SK-N-MC (cell line): ENCODE results near the gene SCFD2.

Experiments
- DNase-seq: peaks from one replicate; pipeline ENCODE4 v3.0.0-alpha.2; 2011; ENCODE audit warnings: low read depth, low spot score
- H3K27ac ChIP-seq: fragments of 200-600 bp; sonication (generic); 2 replicates; pipeline ENCODE4 v1.5.1; 2016; ENCODE audit warnings: mixed run types
- H3K36me3 ChIP-seq: fragments of 200-600 bp; sonication (generic); 2 replicates; pipeline ENCODE4 v1.6.1; 2017; ENCODE audit warnings: antibody characterized with exemption, low read length, mixed read lengths; ENCODE audit not compliant: insufficient read depth
- H3K4me3 ChIP-seq: fragments of 200-600 bp; sonication (generic); 2 replicates; pipeline ENCODE4 v1.5.1; 2016
- H3K9ac ChIP-seq: fragments of 200-600 bp; sonication (generic); 2 replicates; pipeline ENCODE4 v1.8.0; 2017; ENCODE audit warnings: mixed run types, mixed read lengths; ENCODE audit not compliant: insufficient read length
- H3K9me3 ChIP-seq: fragments of 200-600 bp; sonication (generic); 2 replicates; pipeline ENCODE4 v1.6.1; 2017; ENCODE audit warnings: low read depth, mild to moderate bottlenecking, antibody characterized with exemption, low read length, moderate library complexity, mixed read lengths
- EZH2 ChIP-seq: fragments of 200-600 bp; sonication (generic); IDR thresholded peaks from one replicate; pipeline ENCODE4 v1.6.1; 2017; ENCODE audit warnings: antibody characterized with exemption
- FOXP2 ChIP-seq: optimal IDR thresholded peaks from 2 replicates; pipeline ENCODE3; 2011; ENCODE audit warnings: mild to moderate bottlenecking, moderate library complexity; ENCODE audit not compliant: insufficient read depth; ENCODE audit errors: extremely low read length, control extremely low read depth
- POLR2AphosphoS5 ChIP-seq: IDR thresholded peaks from 2 replicates; pipeline ENCODE4 v1.6.1; 2012; ENCODE audit warnings: mild to moderate bottlenecking, low read depth, low read length, borderline replicate concordance

SCFD2 gene

GRCh38 chr4:53018471-53018870, 347.4 kb downstream of the SCFD2 start:
- H3K27ac ChIP-seq: no peak overlapping the region
- H3K9ac ChIP-seq: no peak overlapping the region
- H3K9me3 ChIP-seq: no peaks in the 10 kb centered on the region
- no peaks in the 10 kb centered on the region for H3K36me3 ChIP-seq
- no peak overlapping the region for H3K4me3 ChIP-seq
- TF ChIP-seq FOXP2 (no peak), POLR2AphosphoS5 (no peak), EZH2 (no peak)
- DNase-seq: no peak

GRCh38 chr4:53016099-53016820, 349.6 kb downstream of the SCFD2 start:
- H3K9me3 ChIP-seq: no peaks in the 10 kb centered on the region
- H3K27ac ChIP-seq: no peak overlapping the region
- no peak for DNase-seq

GRCh38 chr4:53015681-53016080, 350.2 kb downstream of the SCFD2 start:
- TF ChIP-seq FOXP2: no peak
- TF ChIP-seq POLR2AphosphoS5: no peak
- TF ChIP-seq EZH2: no peak
- H3K9me3 ChIP-seq: no peaks in the 10 kb centered on the region
- no peak for DNase-seq
- H3K27ac ChIP-seq: no peak overlapping the region
- no peak overlapping the region for H3K4me3 ChIP-seq
- no peaks in the 10 kb centered on the region for H3K36me3 ChIP-seq
- H3K9ac ChIP-seq: no peak overlapping the region

More at GRCh38 chr4:53016099-53016820, 349.6 kb downstream of the SCFD2 start:
- H3K9ac ChIP-seq: no peak overlapping the region
- H3K36me3 ChIP-seq: no peaks in the 10 kb centered on the region
- no peak overlapping the region for H3K4me3 ChIP-seq
- TF ChIP-seq EZH2 (no peak), FOXP2 (no peak), POLR2AphosphoS5 (no peak)

- DNase-seq: no peak
- Histone ChIP-seq H3K4me3 (no peak overlapping the region), H3K27ac (no peak overlapping the region), H3K9me3 (no peaks in the 10 kb centered on the region), H3K36me3 (no peaks in the 10 kb centered on the region), H3K9ac (no peak overlapping the region)
- TF ChIP-seq EZH2 (no peak), POLR2AphosphoS5 (no peak), FOXP2 (no peak)
These were observed 351.0 kb downstream of the SCFD2 start for GRCh38 chr4:53014881-53015280.

GRCh38 chr4:53013873-53014775, 351.7 kb downstream of the SCFD2 start:
- Histone ChIP-seq H3K9me3 (no peaks in the 10 kb centered on the region), H3K36me3 (no peaks in the 10 kb centered on the region), H3K27ac (no peak overlapping the region), H3K9ac (no peak overlapping the region), H3K4me3 (peak overlapping the region; percentile 56; the same call in 1 of the 2 replicates)
- no peak for DNase-seq
- TF ChIP-seq EZH2 (no peak), FOXP2 (no peak), POLR2AphosphoS5 (no peak)

- H3K9me3 ChIP-seq: no peaks in the 10 kb centered on the region
- no peak overlapping the region for H3K9ac ChIP-seq
- H3K27ac ChIP-seq: peak overlapping the region; percentile 52
- DNase-seq: peak; percentile 84
- H3K4me3 ChIP-seq: peak overlapping the region; percentile 56
- TF ChIP-seq POLR2AphosphoS5 (peak; percentile 54; the same call in 1 of the 2 replicates), EZH2 (no peak), FOXP2 (peak; percentile 10)
- no peaks in the 10 kb centered on the region for H3K36me3 ChIP-seq
These were observed 353.1 kb downstream of the SCFD2 start for GRCh38 chr4:53012738-53013137.

GRCh38 chr4:53011259-53011905, 354.5 kb downstream of the SCFD2 start:
- DNase-seq: no peak
- H3K27ac ChIP-seq: no peak overlapping the region
- no peak overlapping the region for H3K4me3 ChIP-seq
- no peak overlapping the region for H3K9ac ChIP-seq
- no peaks in the 10 kb centered on the region for H3K36me3 ChIP-seq
- TF ChIP-seq POLR2AphosphoS5 (no peak), FOXP2 (no peak), EZH2 (no peak)
- no peaks in the 10 kb centered on the region for H3K9me3 ChIP-seq

GRCh38 chr4:53010318-53010717, 355.5 kb downstream of the SCFD2 start:
- no peak overlapping the region for H3K9ac ChIP-seq
- no peak overlapping the region for H3K4me3 ChIP-seq
- TF ChIP-seq EZH2 (no peak), POLR2AphosphoS5 (no peak), FOXP2 (no peak)
- no peaks in the 10 kb centered on the region for H3K36me3 ChIP-seq
- no peaks in the 10 kb centered on the region for H3K9me3 ChIP-seq
- H3K27ac ChIP-seq: no peak overlapping the region
- DNase-seq: no peak
